ENCODE results near the gene A4GNT.

GRCh38 chr3:138132239-138132638 lies at the start of gene A4GNT:
- TF ChIP-seq CTCF (IDR thresholded peaks at IDR 0.05; ENCODE audit: insufficient read depth, low read length, poor library complexity, severe bottlenecking) = no peak
- no peak for TF ChIP-seq EZH2phosphoT487 (conservative IDR thresholded peaks at IDR 0.05; ENCODE audit: low read length)
